ENCODE measurements around the gene LMO2. TPM values are rescaled to one million over a fixed set of nuclear protein-coding genes. Genes with fewer than 3 reads are reported as not detected.

LMO2 gene
- total and polyA plus RNA-seq, 12 donors = 3.9 to 16.9 (median 9.8) TPM

DNA sequence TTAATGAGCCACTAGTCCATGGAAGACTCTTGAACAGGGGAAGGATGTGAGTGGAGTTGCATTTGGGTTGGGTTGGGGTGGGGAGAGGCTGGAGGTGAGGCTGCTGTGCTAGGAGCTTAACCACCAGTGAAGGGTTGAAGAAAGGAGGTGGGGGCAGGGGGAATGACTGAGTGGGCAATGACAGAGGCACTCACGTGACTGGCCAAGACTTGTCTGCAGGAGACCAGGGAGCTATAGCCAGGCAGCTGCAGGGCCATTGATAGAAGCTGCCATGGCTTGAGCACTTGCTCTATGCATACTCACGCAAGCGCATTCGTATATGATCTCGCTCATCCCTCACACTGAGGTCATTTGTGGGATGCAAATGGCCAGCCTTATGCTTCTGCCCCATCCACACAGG, 4.0 kb downstream of the LMO2 start:
- no peaks in the 10 kb centered on the region for H3K9me3 ChIP-seq
- TF ChIP-seq, protein P1, sequence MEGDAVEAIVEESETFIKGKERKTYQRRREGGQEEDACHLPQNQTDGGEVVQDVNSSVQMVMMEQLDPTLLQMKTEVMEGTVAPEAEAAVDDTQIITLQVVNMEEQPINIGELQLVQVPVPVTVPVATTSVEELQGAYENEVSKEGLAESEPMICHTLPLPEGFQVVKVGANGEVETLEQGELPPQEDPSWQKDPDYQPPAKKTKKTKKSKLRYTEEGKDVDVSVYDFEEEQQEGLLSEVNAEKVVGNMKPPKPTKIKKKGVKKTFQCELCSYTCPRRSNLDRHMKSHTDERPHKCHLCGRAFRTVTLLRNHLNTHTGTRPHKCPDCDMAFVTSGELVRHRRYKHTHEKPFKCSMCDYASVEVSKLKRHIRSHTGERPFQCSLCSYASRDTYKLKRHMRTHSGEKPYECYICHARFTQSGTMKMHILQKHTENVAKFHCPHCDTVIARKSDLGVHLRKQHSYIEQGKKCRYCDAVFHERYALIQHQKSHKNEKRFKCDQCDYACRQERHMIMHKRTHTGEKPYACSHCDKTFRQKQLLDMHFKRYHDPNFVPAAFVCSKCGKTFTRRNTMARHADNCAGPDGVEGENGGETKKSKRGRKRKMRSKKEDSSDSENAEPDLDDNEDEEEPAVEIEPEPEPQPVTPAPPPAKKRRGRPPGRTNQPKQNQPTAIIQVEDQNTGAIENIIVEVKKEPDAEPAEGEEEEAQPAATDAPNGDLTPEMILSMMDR (IDR thresholded peaks at IDR 0.05) = no peak
- ATAC-seq = no peak

DNA sequence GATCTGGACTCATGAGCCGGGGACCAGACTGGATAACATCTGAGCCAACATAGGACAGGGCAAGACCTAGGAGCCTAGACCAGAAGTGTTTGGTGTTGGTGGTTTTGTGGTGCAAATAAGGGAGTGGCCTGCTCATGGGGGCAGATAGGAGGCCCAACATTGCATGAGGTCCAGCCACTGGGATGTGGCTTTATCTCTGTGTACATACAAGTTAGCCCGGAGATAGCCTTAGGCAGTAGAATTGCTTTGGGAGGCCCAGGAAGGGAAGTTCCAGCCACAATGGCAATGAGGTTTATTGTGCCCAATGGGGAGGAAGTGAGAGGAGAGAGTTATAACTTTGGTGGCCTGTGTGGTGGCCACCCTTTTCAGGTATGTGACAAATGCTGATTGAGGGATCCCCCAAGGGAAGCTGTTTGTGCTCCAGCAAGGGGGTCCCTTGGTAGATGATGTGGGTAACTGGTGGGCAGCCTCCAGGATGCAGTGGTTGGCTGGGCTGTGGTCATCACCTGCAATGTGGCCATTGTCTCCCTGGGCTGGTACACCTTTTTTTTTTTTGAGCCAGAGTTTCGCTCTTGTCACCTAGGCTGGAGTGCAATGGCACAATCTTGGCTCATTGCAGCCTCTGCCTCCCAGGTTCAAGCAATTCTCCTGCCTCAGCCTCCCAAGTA, 6.4 kb downstream of the LMO2 start:
- Histone ChIP-seq H3K36me3 (no peaks in the 10 kb centered on the region), H3K27ac (no peak overlapping the region), H3K27me3 (peaks cover 0 to 15% (median 0%) of the 10 kb centered on the region in 7 donors), H3K4me3 (no peak overlapping the region), H3K9me3 (no peaks in the 10 kb centered on the region), H3K4me1 (peaks cover 0 to 5% (median 0%) of the 10 kb centered on the region in 9 donors)
- intact Hi-C loops (cut with DNase I) = loop anchor here in 1 of 10 donors (5.0 kb wide), 1 partner anchor 42 kb away; no protein-coding TSS in a partner anchor
- DNase-seq = no peak
- TF ChIP-seq, protein P1 (IDR thresholded peaks at IDR 0.05) = no peak
- 82 to 86% methylated on average over 3 of the region's 3 CpGs for WGBS, 2 donors
- no peak for ATAC-seq

More for the DNA sequence above, 4.0 kb downstream of the LMO2 start:
- 84 to 90% methylated on average over 5 of the region's 5 CpGs for WGBS, 2 donors
- intact Hi-C loops (cut with DNase I) = loop anchor here in 1 of 10 donors (5.0 kb wide), 1 partner anchor 39 kb away; no protein-coding TSS in a partner anchor
- DNase-seq = no peak
- Histone ChIP-seq H3K27me3 (peaks cover 0 to 8% (median 0%) of the 10 kb centered on the region in 7 donors), H3K36me3 (no peaks in the 10 kb centered on the region), H3K27ac (no peak overlapping the region), H3K4me3 (no peak overlapping the region), H3K4me1 (peaks cover 0 to 20% (median 0%) of the 10 kb centered on the region in 9 donors)

DNA sequence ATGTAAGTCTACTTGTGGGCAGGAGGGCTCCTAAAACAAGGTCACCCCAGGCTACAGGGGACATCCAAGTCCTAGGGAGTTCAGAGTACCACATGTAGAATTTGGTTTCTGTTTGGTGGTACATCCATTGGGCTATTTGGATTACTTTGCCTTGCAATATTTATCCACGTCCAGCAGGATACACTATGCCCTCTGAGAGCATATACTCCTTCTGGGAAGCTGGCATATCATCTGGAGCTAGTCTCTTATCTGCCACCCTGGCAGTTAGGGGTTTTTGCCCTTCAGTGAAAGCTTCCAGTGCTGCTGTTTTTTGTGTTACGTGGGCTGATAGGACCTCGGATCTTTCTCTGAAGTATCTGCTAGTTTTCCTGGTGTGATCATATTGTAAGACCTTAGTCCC, 7.3 kb downstream of the LMO2 start:
- peaks cover 0 to 16% (median 0%) of the 10 kb centered on the region in 7 donors for H3K27me3 ChIP-seq
- TF ChIP-seq, protein P1 (IDR thresholded peaks at IDR 0.05) = no peak
- no peak for DNase-seq
- intact Hi-C loops (cut with DNase I) = no loop called here
- ATAC-seq = no peak
- no peaks in the 10 kb centered on the region for H3K9me3 ChIP-seq
- H3K36me3 ChIP-seq = no peaks in the 10 kb centered on the region
- no peak overlapping the region for H3K27ac ChIP-seq
- 89 to 94% methylated on average over 3 of the region's 3 CpGs for WGBS, 2 donors
- peaks cover 0 to 5% (median 0%) of the 10 kb centered on the region in 9 donors for H3K4me1 ChIP-seq
- no peak overlapping the region for H3K4me3 ChIP-seq

DNA sequence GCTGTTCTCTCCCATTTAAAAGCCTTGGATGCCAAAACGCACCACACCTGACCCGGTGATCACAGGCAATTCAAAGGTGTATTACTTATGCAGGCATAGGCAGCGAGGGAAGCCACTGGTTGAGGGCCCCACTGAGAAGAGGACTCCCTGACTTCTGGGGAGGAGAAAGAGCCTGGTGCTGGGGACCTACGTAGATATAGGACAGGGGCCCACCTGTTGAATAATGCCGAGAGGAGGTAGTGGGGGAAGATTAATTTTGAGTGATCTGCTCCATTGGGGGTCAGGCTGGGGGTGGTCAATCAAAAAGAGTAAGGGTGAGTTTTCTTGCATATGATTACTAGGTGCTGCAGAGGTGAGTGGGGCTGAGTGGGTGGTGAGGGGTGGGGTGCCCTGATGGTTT, 7.8 kb downstream of the LMO2 start:
- Histone ChIP-seq H3K9me3 (no peaks in the 10 kb centered on the region), H3K4me3 (no peak overlapping the region), H3K27ac (no peak overlapping the region), H3K4me1 (peaks cover 0 to 5% (median 0%) of the 10 kb centered on the region in 9 donors), H3K36me3 (no peaks in the 10 kb centered on the region), H3K27me3 (peaks cover 0 to 20% (median under 1%) of the 10 kb centered on the region in 7 donors)
- TF ChIP-seq, protein P1 (IDR thresholded peaks at IDR 0.05) = no peak
- WGBS, 2 donors = 91 to 96% methylated on average over 5 of the region's 5 CpGs
- DNase-seq (no peak), ATAC-seq (no peak)
- intact Hi-C loops (cut with DNase I) = no loop called here

Measured in heart right ventricle (tissue), 16 donors.